SK-N-SH treated with all-trans-retinoic acid at 6 μM for 48 hours (cell line): ENCODE results near the gene N4BP2.

Experiments used
- ATAC-seq: fragments of 200-7000 bp; cut with Tn5 transposase; 3 replicates; pipeline ENCODE4 v1.9.1; 2020; ENCODE audit warnings: mild to moderate bottlenecking, moderate library complexity
- ARNTL ChIP-seq: fragments of 450-650 bp; formaldehyde crosslinking; IDR thresholded peaks from 2 replicates; pipeline ENCODE4 v1.5.0; 2020; ENCODE audit warnings: low read depth, mild to moderate bottlenecking, moderate library complexity, borderline replicate concordance
- BACH2 ChIP-seq: fragments of 250-450 bp; sonication (Bioruptor Pico); IDR thresholded peaks from 2 replicates; pipeline ENCODE4 v1.9.0; 2021; ENCODE audit warnings: mild to moderate bottlenecking, borderline replicate concordance
- CREB5 ChIP-seq: fragments of 250-450 bp; sonication (Bioruptor Pico); IDR thresholded peaks from 2 replicates; pipeline ENCODE4 v1.5.1; 2020; ENCODE audit warnings: low read depth, mild to moderate bottlenecking, moderate library complexity
- CSDC2 ChIP-seq: fragments of 250-450 bp; sonication (Bioruptor Pico); IDR thresholded peaks from 2 replicates; pipeline ENCODE4 v1.5.0; 2020; ENCODE audit warnings: mild to moderate bottlenecking, moderate library complexity
- CSRNP3 ChIP-seq: fragments of 250-450 bp; sonication (Bioruptor Pico); IDR thresholded peaks from 2 replicates; pipeline ENCODE4 v1.5.1; 2021; ENCODE audit warnings: mild to moderate bottlenecking, moderate library complexity
- ESRRG ChIP-seq: fragments of 250-450 bp; sonication (Bioruptor Pico); IDR thresholded peaks from 2 replicates; pipeline ENCODE4 v1.6.1; 2021; ENCODE audit warnings: mild to moderate bottlenecking
- GLIS3 ChIP-seq: fragments of 250-450 bp; sonication (Bioruptor Pico); IDR thresholded peaks from 2 replicates; pipeline ENCODE4 v1.5.0; 2020; ENCODE audit warnings: mild to moderate bottlenecking, moderate library complexity
- ISL1 ChIP-seq: fragments of 250-450 bp; sonication (Bioruptor Pico); IDR thresholded peaks from 2 replicates; pipeline ENCODE4 v2.1.2; 2022; ENCODE audit warnings: mild to moderate bottlenecking, moderate library complexity
- OSR1 ChIP-seq: fragments of 250-450 bp; sonication (Bioruptor Pico); IDR thresholded peaks from 2 replicates; pipeline ENCODE4 v1.8.0; 2022; ENCODE audit warnings: moderate library complexity, mild to moderate bottlenecking, inconsistent platforms
- PATZ1 ChIP-seq: fragments of 250-450 bp; sonication (Bioruptor Pico); IDR thresholded peaks from 2 replicates; pipeline ENCODE4 v1.8.0; 2020; ENCODE audit warnings: mild to moderate bottlenecking, moderate library complexity, borderline replicate concordance
- POU6F1 ChIP-seq: fragments of 250-450 bp; sonication (Bioruptor Pico); IDR thresholded peaks from 2 replicates; pipeline ENCODE4 v1.8.0; 2021; ENCODE audit warnings: low read depth, mild to moderate bottlenecking, moderate library complexity, borderline replicate concordance
- RARB ChIP-seq: fragments of 250-450 bp; sonication (Bioruptor Pico); IDR thresholded peaks from 2 replicates; pipeline ENCODE4 v1.8.0; 2021; ENCODE audit warnings: mild to moderate bottlenecking, moderate library complexity
- TOX ChIP-seq: fragments of 250-450 bp; sonication (Bioruptor Pico); IDR thresholded peaks from 2 replicates; pipeline ENCODE4 v1.8.0; 2021; ENCODE audit warnings: mild to moderate bottlenecking, moderate library complexity, borderline replicate concordance
- TSHZ2 ChIP-seq: fragments of 250-450 bp; sonication (Bioruptor Pico); IDR thresholded peaks from 2 replicates; pipeline ENCODE4 v1.5.0; 2020; ENCODE audit warnings: mild to moderate bottlenecking, moderate library complexity
- ZC3H10 ChIP-seq: fragments of 250-450 bp; sonication (Bioruptor Pico); IDR thresholded peaks from 2 replicates; pipeline ENCODE4 v1.5.1; 2021; ENCODE audit warnings: mild to moderate bottlenecking, moderate library complexity
- ZFP3 ChIP-seq: fragments of 250-450 bp; sonication (Bioruptor Pico); IDR thresholded peaks from 2 replicates; pipeline ENCODE4 v1.5.0; 2020; ENCODE audit warnings: mild to moderate bottlenecking, moderate library complexity
- ZFP30 ChIP-seq: fragments of 450-650 bp; formaldehyde crosslinking; IDR thresholded peaks from 2 replicates; pipeline ENCODE4 v1.5.0; 2022; ENCODE audit warnings: mild to moderate bottlenecking, moderate library complexity
- ZNF565 ChIP-seq: fragments of 450-650 bp; formaldehyde crosslinking; conservative IDR thresholded peaks from 2 replicates; pipeline ENCODE4 v1.5.0; 2020; ENCODE audit warnings: low read depth, mild to moderate bottlenecking, moderate library complexity
- ZNF70 ChIP-seq: fragments of 450-650 bp; formaldehyde crosslinking; IDR thresholded peaks from 2 replicates; pipeline ENCODE4 v1.5.0; 2020; ENCODE audit warnings: mild to moderate bottlenecking, moderate library complexity
- ZNF8 ChIP-seq: fragments of 450-650 bp; formaldehyde crosslinking; IDR thresholded peaks from 2 replicates; pipeline ENCODE4 v1.5.0; 2020; ENCODE audit warnings: mild to moderate bottlenecking, moderate library complexity

N4BP2 gene

GRCh38 chr4:40185830-40186664, 129.4 kb downstream of the N4BP2 start (continued):
- TF ChIP-seq CSRNP3 (CRISPR knock-in tag) (no peak), ESRRG (no peak), BACH2 (no peak), ZC3H10 (CRISPR knock-in tag) (no peak), ARNTL (CRISPR knock-in tag) (no peak), CSDC2 (CRISPR knock-in tag) (no peak), OSR1 (CRISPR knock-in tag) (no peak), ZNF565 (CRISPR knock-in tag) (no peak), ISL1 (CRISPR knock-in tag) (no peak), ZNF70 (no peak), ZFP30 (CRISPR knock-in tag) (no peak)

- TF ChIP-seq ZFP3 (CRISPR knock-in tag), result no peak
- TF ChIP-seq ZNF70, result no peak
- TF ChIP-seq TOX (CRISPR knock-in tag), result no peak
- TF ChIP-seq ZFP30 (CRISPR knock-in tag), result no peak
- TF ChIP-seq OSR1 (CRISPR knock-in tag), result no peak
- TF ChIP-seq ESRRG, result no peak
- no peak for TF ChIP-seq ZC3H10 (CRISPR knock-in tag)
- TF ChIP-seq RARB (CRISPR knock-in tag), result no peak
- TF ChIP-seq TSHZ2 (CRISPR knock-in tag), result no peak
- no peak for TF ChIP-seq CSDC2 (CRISPR knock-in tag)
- no peak for TF ChIP-seq PATZ1
- TF ChIP-seq CREB5, result no peak
- TF ChIP-seq POU6F1 (CRISPR knock-in tag), result no peak
Measured at GRCh38 chr4:40186665-40187014, 130.0 kb downstream of the N4BP2 start.

GRCh38 chr4:40187386-40187906, 130.8 kb downstream of the N4BP2 start:
- TF ChIP-seq ARNTL (CRISPR knock-in tag), result no peak
- no peak for TF ChIP-seq CREB5
- TF ChIP-seq POU6F1 (CRISPR knock-in tag), result no peak
- no peak for TF ChIP-seq RARB (CRISPR knock-in tag)
- TF ChIP-seq ISL1 (CRISPR knock-in tag), result no peak
- no peak for TF ChIP-seq PATZ1
- no peak for TF ChIP-seq ESRRG
- TF ChIP-seq CSDC2 (CRISPR knock-in tag), result no peak
- TF ChIP-seq OSR1 (CRISPR knock-in tag), result no peak
- TF ChIP-seq GLIS3, result no peak
- no peak for TF ChIP-seq ZC3H10 (CRISPR knock-in tag)
- TF ChIP-seq ZNF8, result no peak
- TF ChIP-seq ZFP3 (CRISPR knock-in tag), result no peak
- no peak for ATAC-seq

More at GRCh38 chr4:40186665-40187014, 130.0 kb downstream of the N4BP2 start:
- no peak for ATAC-seq
